ENCODE results near the gene MAN1B1.
"Not testable (repeated sequence)": the region's sequence is repeated elsewhere in the genome, so short reads cannot be mapped to it uniquely, and the experiment has no call there.

Gene MAN1B1

GRCh38 chr9:137129456-137130175 lies 42.8 kb downstream of the MAN1B1 start:
- peak; percentile 64 for DNase-seq

- no peak for DNase-seq
These were observed 43.5 kb downstream of the MAN1B1 start for GRCh38 chr9:137130176-137130755.

GRCh38 chr9:137134191-137134590 lies 47.4 kb downstream of the MAN1B1 start:
- no peak for DNase-seq

- not testable (repeated sequence) for DNase-seq
These were observed 48.4 kb downstream of the MAN1B1 start for GRCh38 chr9:137135154-137135553.

- no peak for DNase-seq
These were observed 49.6 kb downstream of the MAN1B1 start for GRCh38 chr9:137136261-137136880.

GRCh38 chr9:137136881-137137607 lies 50.3 kb downstream of the MAN1B1 start:
- DNase-seq, result no peak

- DNase-seq, result no peak
These were observed 51.4 kb downstream of the MAN1B1 start for GRCh38 chr9:137138058-137138721.

- DNase-seq, result no peak
These were observed 52.1 kb downstream of the MAN1B1 start, which contains the start of gene GRIN1 for GRCh38 chr9:137138722-137139467. Gene GRIN1 (plus strand): TSS chr9:137139154. CDS start chr9:137139487, 333 bp downstream.

GRCh38 chr9:137139468-137140150 lies 52.8 kb downstream of the MAN1B1 start:
- no peak for DNase-seq

- no peak for DNase-seq
These were observed 53.6 kb downstream of the MAN1B1 start for GRCh38 chr9:137140151-137141012.

GRCh38 chr9:137141050-137141810 lies 54.4 kb downstream of the MAN1B1 start:
- DNase-seq, result no peak

GRCh38 chr9:137141976-137142936 lies 55.5 kb downstream of the MAN1B1 start:
- DNase-seq, result no peak

- no peak for DNase-seq
These were observed 56.7 kb downstream of the MAN1B1 start for GRCh38 chr9:137143459-137143858.

GRCh38 chr9:137145731-137146526 lies 59.1 kb downstream of the MAN1B1 start:
- DNase-seq, result no peak

GRCh38 chr9:137146527-137146918 lies 59.7 kb downstream of the MAN1B1 start:
- no peak for DNase-seq

- DNase-seq, result no peak
These were observed 60.5 kb downstream of the MAN1B1 start for GRCh38 chr9:137147091-137147792.

GRCh38 chr9:137147793-137148160 lies 61.0 kb downstream of the MAN1B1 start:
- DNase-seq, result no peak

All from GOT3 (cell line).